ENCODE data around the gene ARHGEF6. TPM values are rescaled to one million over a fixed set of nuclear protein-coding genes. Genes with fewer than 3 reads are reported as not detected.

Gene ARHGEF6
- total RNA-seq, 4 donors from 2014 or later = 23.7 to 41.1 (median 29.6) TPM

- Histone ChIP-seq H3K36me3 (peaks cover 0 to under 1% (median 0%) of the 10 kb centered on the region in 3 donors), H3K4me3 (no peak overlapping the region), H3K4me1 (peaks cover 0 to 13% (median 7%) of the 10 kb centered on the region in 4 donors), H3K27ac (peak overlapping the region in 1 of 4 donors; percentile 52), H3K9me3 (no peaks in the 10 kb centered on the region), H3K27me3 (peaks cover 0 to 8% of the 10 kb centered on the region in 2 donors)
- WGBS, 2 donors = 48 to 57% methylated on average over 7 to 8 of the region's 8 CpGs
- TF ChIP-seq EP300 (IDR thresholded peaks at IDR 0.05) = no peak
- TF ChIP-seq CTCF (IDR thresholded peaks at IDR 0.05) = no peak
- no peak for TF ChIP-seq POLR2A (IDR thresholded peaks at IDR 0.05)
- DNase-seq (ENCODE audit: low spot score in 2 of 2) = no peak
Measured at GRCh38 chrX:136747003-136747986, 33.4 kb downstream of the ARHGEF6 start.

GRCh38 chrX:136745215-136746173 lies 35.2 kb downstream of the ARHGEF6 start:
- TF ChIP-seq EP300 (IDR thresholded peaks at IDR 0.05) (peak in 1 of 2 donors; percentile 8), CTCF (IDR thresholded peaks at IDR 0.05) (no peak)
- H3K4me1 ChIP-seq = peaks cover 0 to 13% (median 5%) of the 10 kb centered on the region in 4 donors
- H3K4me3 ChIP-seq = no peak overlapping the region
- peaks cover 0 to 8% of the 10 kb centered on the region in 2 donors for H3K27me3 ChIP-seq
- no peak for DNase-seq (ENCODE audit: low spot score in 2 of 2)
- H3K27ac ChIP-seq = peak overlapping the region in 3 of 4 donors; percentile 12 to 32 (median 24)
- WGBS, 2 donors = 35 to 49% methylated on average over 7 of the region's 7 CpGs
- peaks cover 0 to 7% (median 0%) of the 10 kb centered on the region in 3 donors for H3K36me3 ChIP-seq
- H3K9me3 ChIP-seq = no peaks in the 10 kb centered on the region

GRCh38 chrX:136742721-136743379 lies 37.9 kb downstream of the ARHGEF6 start:
- Histone ChIP-seq H3K9me3 (no peaks in the 10 kb centered on the region), H3K36me3 (peaks cover 0 to 7% (median 0%) of the 10 kb centered on the region in 3 donors), H3K27ac (no peak overlapping the region), H3K27me3 (peaks cover 0 to 8% of the 10 kb centered on the region in 2 donors), H3K4me1 (peaks cover 0 to 10% (median 5%) of the 10 kb centered on the region in 4 donors), H3K4me3 (no peak overlapping the region)
- WGBS, 2 donors = 76 to 84% methylated on average over 7 of the region's 7 CpGs
- TF ChIP-seq POLR2A (IDR thresholded peaks at IDR 0.05) (no peak), EP300 (IDR thresholded peaks at IDR 0.05) (no peak), CTCF (IDR thresholded peaks at IDR 0.05) (no peak)
- no peak for DNase-seq (ENCODE audit: low spot score in 2 of 2)

GRCh38 chrX:136738049-136738729 lies 42.5 kb downstream of the ARHGEF6 start:
- Histone ChIP-seq H3K4me3 (no peak overlapping the region), H3K27me3 (no peaks in the 10 kb centered on the region), H3K9me3 (no peaks in the 10 kb centered on the region), H3K27ac (no peak overlapping the region), H3K4me1 (no peaks in the 10 kb centered on the region), H3K36me3 (peaks cover 0 to 7% (median 0%) of the 10 kb centered on the region in 3 donors)
- DNase-seq (ENCODE audit: low spot score in 2 of 2) = no peak
- 76 to 97% methylated on average over 4 of the region's 4 CpGs for WGBS, 2 donors
- TF ChIP-seq CTCF (IDR thresholded peaks at IDR 0.05) (no peak), POLR2A (IDR thresholded peaks at IDR 0.05) (no peak), EP300 (IDR thresholded peaks at IDR 0.05) (no peak)

All from tibial nerve (tissue), 4 donors.